Dermis microvascular lymphatic vessel endothelial cell (primary cell): ENCODE measurements around the gene GNG14. TPM values are rescaled to one million over a fixed set of nuclear protein-coding genes. Genes with fewer than 3 reads are reported as not detected.
A peak's percentile ranks its signal among the peaks of the same experiment; 100 is the strongest.
"Not testable (repeated sequence)": the region's sequence is repeated elsewhere in the genome, so short reads cannot be mapped to it uniquely, and the experiment has no call there.

Experiments used
- DNase-seq, 2 donors: peaks; one replicate each; pipeline versions ENCODE4 v3.0.0 to v3.0.0-alpha.2; 2010; ENCODE audit warnings: low read depth in 2 of 2
- total RNA-seq: library from RNA; depleted of rRNA; stranded (reverse); fragments of >200 nt; gene quantifications from 2 replicates; pipeline ENCODE4 v1.2.1, GENCODE V29; 2014

GNG14 gene
- total RNA-seq, 1 donor from 2014 or later = not detected

GRCh38 chr19:12667731-12668302 lies 20.0 kb upstream of the GNG14 start:
- no peak for DNase-seq

- no peak for DNase-seq
Measured at GRCh38 chr19:12668346-12668745, 19.5 kb upstream of the GNG14 start.

GRCh38 chr19:12668932-12669269 lies 18.9 kb upstream of the GNG14 start:
- DNase-seq = peak; percentile 22 to 68

GRCh38 chr19:12669270-12670158 lies 18.3 kb upstream of the GNG14 start:
- peak; percentile 83 to 89 for DNase-seq

GRCh38 chr19:12670159-12670928 lies 17.5 kb upstream of the GNG14 start:
- DNase-seq = no peak

GRCh38 chr19:12672744-12673143 lies 15.1 kb upstream of the GNG14 start:
- DNase-seq = no peak

- DNase-seq = no peak
Measured at GRCh38 chr19:12675399-12675798, 12.4 kb upstream of the GNG14 start.

- DNase-seq = no peak
Measured at GRCh38 chr19:12675940-12676339, 11.9 kb upstream of the GNG14 start.

- peak; percentile 55 to 70 for DNase-seq
Measured at GRCh38 chr19:12676384-12676792, 11.4 kb upstream of the GNG14 start.

- DNase-seq = no peak
Measured at GRCh38 chr19:12676928-12677327, 10.9 kb upstream of the GNG14 start.

GRCh38 chr19:12678039-12678438 lies 9.8 kb upstream of the GNG14 start:
- DNase-seq = not testable (repeated sequence)

GRCh38 chr19:12680034-12680433 lies 7.8 kb upstream of the GNG14 start:
- no peak for DNase-seq

GRCh38 chr19:12681074-12681987 lies 6.5 kb upstream of the GNG14 start, which contains the start of gene DHPS:
TSS of gene DHPS (minus strand) at chr19:12681880. CDS start at chr19:12681766, 114 bp downstream.
- peak; percentile 98 for DNase-seq

- no peak for DNase-seq
Measured at GRCh38 chr19:12685831-12686230, 2.0 kb upstream of the GNG14 start.

GRCh38 chr19:12689012-12689411 lies 1.2 kb downstream of the GNG14 start:
- DNase-seq = no peak

GRCh38 chr19:12689581-12690216 lies 1.9 kb downstream of the GNG14 start:
- DNase-seq = no peak

- DNase-seq = no peak
Measured at GRCh38 chr19:12692960-12693359, 5.2 kb downstream of the GNG14 start.

GRCh38 chr19:12694641-12695040 lies 6.8 kb downstream of the GNG14 start:
- DNase-seq = no peak

- no peak for DNase-seq
Measured at GRCh38 chr19:12695096-12695495, 7.3 kb downstream of the GNG14 start.

GRCh38 chr19:12695514-12695913 lies 7.7 kb downstream of the GNG14 start:
- no peak for DNase-seq

- no peak for DNase-seq
Measured at GRCh38 chr19:12695997-12696365, 8.2 kb downstream of the GNG14 start.
